DND-41 (cell line): ENCODE data around the gene DENR.
"Not testable (repeated sequence)": the region's sequence is repeated elsewhere in the genome, so short reads cannot be mapped to it uniquely, and the experiment has no call there.

Experiments used
- ATAC-seq: fragments of 200-7000 bp; cut with Tn5 transposase; 3 replicates; pipeline ENCODE4 v1.9.1; 2021; ENCODE audit warnings: low read depth; ENCODE audit not compliant: insufficient read depth
- DNase-seq: peaks from one replicate; pipeline ENCODE4 v3.0.0-alpha.2; 2020
- H2AFZ ChIP-seq: 2 replicates; pipeline ENCODE4 v1.6.0; 2012; ENCODE audit warnings: low read depth, low read length
- H3K27ac ChIP-seq: 2 replicates; pipeline ENCODE4 v1.5.1; 2012; ENCODE audit warnings: low read length, inconsistent platforms
- H3K27me3 ChIP-seq: fragments of 200-600 bp; sonication (generic); 2 replicates; pipeline ENCODE4 v1.6.0; 2012; ENCODE audit warnings: low read length, mild to moderate bottlenecking, inconsistent platforms; ENCODE audit not compliant: insufficient read depth, poor library complexity
- H3K36me3 ChIP-seq: 2 replicates; pipeline ENCODE4 v1.5.1; 2012; ENCODE audit warnings: low read length, inconsistent platforms; ENCODE audit not compliant: insufficient read depth
- H3K4me1 ChIP-seq: 2 replicates; pipeline ENCODE4 v1.5.1; 2012; ENCODE audit warnings: mild to moderate bottlenecking, low read length; ENCODE audit not compliant: insufficient read depth
- H3K4me2 ChIP-seq: 2 replicates; pipeline ENCODE4 v1.6.0; 2012; ENCODE audit warnings: mild to moderate bottlenecking, moderate library complexity, low read length, inconsistent platforms; ENCODE audit not compliant: insufficient read depth
- H3K4me3 ChIP-seq, 2 experiments: fragments of 200-600 bp in 1 of 2; shearing (Covaris generic) in 1 of 2; 2 replicates each; pipeline ENCODE4 v1.5.1; 2012 to 2016; ENCODE audit warnings: inconsistent platforms in 2 of 2, low read length in 2 of 2, mild to moderate bottlenecking in 2 of 2, low read depth in 1 of 2, moderate library complexity in 1 of 2
- H3K79me2 ChIP-seq: 2 replicates; pipeline ENCODE4 v1.6.0; 2012; ENCODE audit warnings: low read length, inconsistent platforms; ENCODE audit not compliant: insufficient read depth
- H3K9ac ChIP-seq: 2 replicates; pipeline ENCODE4 v1.6.0; 2012; ENCODE audit warnings: low read depth, mild to moderate bottlenecking, inconsistent platforms, low read length, moderate library complexity
- H3K9me3 ChIP-seq: 2 replicates; pipeline ENCODE4 v1.5.1; 2012; ENCODE audit warnings: low read length, moderate library complexity, mild to moderate bottlenecking, inconsistent platforms; ENCODE audit not compliant: insufficient read depth, severe bottlenecking
- H4K20me1 ChIP-seq: 2 replicates; pipeline ENCODE4 v1.6.0; 2012; ENCODE audit warnings: low read length; ENCODE audit not compliant: insufficient read depth
- EZH2 ChIP-seq: IDR thresholded peaks from 3 replicates; pipeline ENCODE4 v1.6.1; 2012; ENCODE audit warnings: borderline replicate concordance, low read depth, mild to moderate bottlenecking, moderate library complexity, low read length, inconsistent platforms; ENCODE audit not compliant: severe bottlenecking
- TF ChIP-seq, protein P1 (sequence below): IDR thresholded peaks from 2 replicates; pipeline ENCODE4 v1.5.1; 2012; ENCODE audit warnings: borderline replicate concordance, low read length, moderate library complexity, mild to moderate bottlenecking; ENCODE audit not compliant: poor library complexity, severe bottlenecking; ENCODE audit errors: extremely low read depth

The DENR gene

DNA sequence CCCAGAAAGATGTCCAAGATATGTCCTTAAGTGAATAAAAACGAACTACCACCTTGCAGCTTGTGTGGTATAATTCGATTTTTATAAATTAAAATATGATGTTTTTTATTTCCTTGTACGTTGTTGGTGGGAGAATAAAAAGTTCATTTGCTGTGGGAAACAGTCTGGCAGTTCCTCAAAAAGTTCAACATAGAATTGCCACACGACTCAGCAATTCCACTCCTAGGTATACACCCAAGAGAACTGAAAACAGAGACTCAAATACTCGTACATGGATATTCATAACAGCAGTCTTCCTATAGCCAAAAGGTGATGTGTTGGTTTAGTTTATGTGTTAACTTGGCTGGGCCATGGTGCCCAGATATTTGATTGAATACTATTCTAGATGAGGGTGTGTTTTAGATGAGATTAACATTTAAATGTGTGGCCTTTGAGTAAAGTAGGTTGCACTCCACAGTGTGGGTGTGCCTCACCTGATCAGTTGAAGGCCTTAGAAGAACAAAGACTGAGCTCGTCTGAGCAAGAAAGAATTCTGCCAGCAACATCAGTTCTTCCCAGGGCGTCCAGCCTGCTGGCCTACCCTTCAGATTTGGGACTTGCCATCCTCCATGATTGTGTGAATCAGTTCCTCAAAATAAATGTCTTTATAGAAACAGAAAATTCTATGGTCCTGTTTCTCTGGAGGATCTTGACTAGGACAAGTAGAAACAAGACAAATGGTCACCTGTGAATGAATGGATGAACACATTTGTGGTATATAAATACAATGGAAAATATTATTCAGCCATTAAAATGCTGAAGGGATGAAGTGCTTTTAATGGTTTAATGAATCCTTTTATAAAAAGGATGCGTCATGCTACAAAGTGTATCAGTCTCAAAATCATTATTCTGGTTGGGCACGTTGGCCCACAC is 5.1 kb upstream of the DENR start:
- H3K9me3 ChIP-seq = no peaks in the 10 kb centered on the region
- no peaks in the 10 kb centered on the region for H3K36me3 ChIP-seq
- no peak overlapping the region for H2AFZ ChIP-seq
- ATAC-seq = no peak
- no peak overlapping the region for H3K9ac ChIP-seq
- no peaks in the 10 kb centered on the region for H4K20me1 ChIP-seq
- H3K4me1 ChIP-seq = peaks cover 14% of the 10 kb centered on the region
- no peak for DNase-seq
- H3K79me2 ChIP-seq = no peaks in the 10 kb centered on the region
- H3K27me3 ChIP-seq = no peaks in the 10 kb centered on the region
- no peak overlapping the region for H3K4me3 ChIP-seq
- H3K27ac ChIP-seq = no peak overlapping the region
- no peak for TF ChIP-seq EZH2
- TF ChIP-seq, protein P1, sequence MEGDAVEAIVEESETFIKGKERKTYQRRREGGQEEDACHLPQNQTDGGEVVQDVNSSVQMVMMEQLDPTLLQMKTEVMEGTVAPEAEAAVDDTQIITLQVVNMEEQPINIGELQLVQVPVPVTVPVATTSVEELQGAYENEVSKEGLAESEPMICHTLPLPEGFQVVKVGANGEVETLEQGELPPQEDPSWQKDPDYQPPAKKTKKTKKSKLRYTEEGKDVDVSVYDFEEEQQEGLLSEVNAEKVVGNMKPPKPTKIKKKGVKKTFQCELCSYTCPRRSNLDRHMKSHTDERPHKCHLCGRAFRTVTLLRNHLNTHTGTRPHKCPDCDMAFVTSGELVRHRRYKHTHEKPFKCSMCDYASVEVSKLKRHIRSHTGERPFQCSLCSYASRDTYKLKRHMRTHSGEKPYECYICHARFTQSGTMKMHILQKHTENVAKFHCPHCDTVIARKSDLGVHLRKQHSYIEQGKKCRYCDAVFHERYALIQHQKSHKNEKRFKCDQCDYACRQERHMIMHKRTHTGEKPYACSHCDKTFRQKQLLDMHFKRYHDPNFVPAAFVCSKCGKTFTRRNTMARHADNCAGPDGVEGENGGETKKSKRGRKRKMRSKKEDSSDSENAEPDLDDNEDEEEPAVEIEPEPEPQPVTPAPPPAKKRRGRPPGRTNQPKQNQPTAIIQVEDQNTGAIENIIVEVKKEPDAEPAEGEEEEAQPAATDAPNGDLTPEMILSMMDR = no peak
- H3K4me2 ChIP-seq = no peak overlapping the region

DNA sequence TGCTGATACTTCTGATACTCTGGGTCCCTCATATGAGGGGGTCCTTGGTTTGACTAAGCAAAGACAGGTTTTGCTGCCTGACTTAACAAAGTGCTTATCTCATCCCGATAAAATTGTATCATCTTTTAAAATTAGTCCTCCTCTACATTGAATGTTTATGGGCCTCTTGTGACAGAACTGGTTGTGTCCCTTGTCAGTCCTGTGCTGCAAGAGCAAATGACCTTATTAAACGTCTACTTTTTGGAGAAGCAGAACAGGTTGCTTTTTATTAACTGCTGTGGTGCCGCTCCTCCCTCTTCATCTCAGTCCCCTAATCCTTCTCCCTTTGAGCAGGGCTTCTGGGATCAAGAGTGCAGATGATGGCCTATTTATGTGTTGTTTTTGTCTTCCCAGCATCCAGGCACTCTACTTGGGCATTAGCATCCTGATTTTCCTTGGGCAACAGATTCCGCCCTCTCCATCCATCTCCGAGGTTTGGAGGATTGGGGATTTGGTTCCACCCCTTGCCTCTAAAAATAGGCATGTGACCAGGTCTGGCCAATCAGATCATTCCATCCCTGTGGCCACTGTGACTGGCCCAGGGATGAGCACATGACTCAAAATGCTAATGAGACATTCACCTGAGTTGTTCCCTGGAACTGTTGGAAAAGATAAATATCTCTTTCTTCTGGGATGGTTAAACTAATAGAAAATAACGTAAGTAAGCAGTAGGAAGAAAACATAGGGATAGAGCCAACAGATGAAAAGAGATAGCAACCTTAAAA is 2.9 kb upstream of the DENR start:
- Histone ChIP-seq H3K27me3 (no peaks in the 10 kb centered on the region), H3K4me1 (peaks cover 29% of the 10 kb centered on the region), H3K4me3 (no peak overlapping the region), H3K9me3 (no peaks in the 10 kb centered on the region), H3K27ac (no peak overlapping the region), H3K9ac (no peak overlapping the region), H3K79me2 (peaks cover 21% of the 10 kb centered on the region), H3K36me3 (peaks cover 18% of the 10 kb centered on the region), H2AFZ (no peak overlapping the region), H4K20me1 (peaks cover 10% of the 10 kb centered on the region; the same call in 1 of the 2 replicates), H3K4me2 (no peak overlapping the region)
- ATAC-seq = no peak
- TF ChIP-seq, protein P1 = no peak
- TF ChIP-seq EZH2 = no peak
- DNase-seq = no peak

DNA sequence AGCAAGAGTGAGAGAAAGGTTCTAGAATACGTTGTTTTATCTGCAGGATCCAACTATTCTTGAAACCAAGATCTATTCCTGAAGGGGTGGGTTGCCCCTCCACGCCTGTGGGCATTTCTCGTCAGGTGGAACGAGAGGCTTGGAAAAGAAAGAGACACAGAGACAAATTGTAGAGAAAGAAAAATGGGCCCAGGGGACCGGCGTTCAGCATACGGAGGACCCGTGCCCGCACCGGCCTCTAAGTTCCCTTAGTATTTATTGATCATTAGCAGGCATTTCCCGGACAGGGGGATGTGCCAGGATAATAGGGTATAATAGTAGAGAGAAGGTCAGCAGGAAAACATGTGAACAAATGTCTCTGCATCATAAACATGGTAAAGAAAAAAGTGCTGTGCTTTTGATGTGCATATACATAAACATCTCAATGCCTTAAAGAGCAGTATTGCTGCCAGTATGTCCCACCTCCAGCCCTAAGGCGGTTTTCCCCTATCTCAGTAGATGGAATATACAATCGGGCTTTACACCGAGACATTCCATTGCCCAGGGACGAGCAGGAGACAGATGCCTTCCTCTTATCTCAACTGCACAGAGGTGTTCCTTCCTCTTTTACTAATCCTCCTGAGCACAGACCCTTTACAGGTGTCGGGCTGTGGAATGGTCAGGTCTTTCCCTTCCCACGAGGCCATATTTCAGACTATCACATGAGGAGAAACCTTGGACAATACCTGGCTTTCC is 1.7 kb upstream of the DENR start:
- not testable (repeated sequence) for H3K4me3 ChIP-seq, DNase-seq, H3K27me3 ChIP-seq, H3K9ac ChIP-seq, H3K4me2 ChIP-seq, H3K27ac ChIP-seq, H3K9me3 ChIP-seq, ATAC-seq
- H4K20me1 ChIP-seq = peaks cover 10% of the 10 kb centered on the region; the same call in 1 of the 2 replicates
- peak overlapping the region; percentile 41 for H2AFZ ChIP-seq
- peaks cover 32% of the 10 kb centered on the region for H3K4me1 ChIP-seq
- peaks cover 29% of the 10 kb centered on the region for H3K36me3 ChIP-seq
- H3K79me2 ChIP-seq = peaks cover 31% of the 10 kb centered on the region

DNA sequence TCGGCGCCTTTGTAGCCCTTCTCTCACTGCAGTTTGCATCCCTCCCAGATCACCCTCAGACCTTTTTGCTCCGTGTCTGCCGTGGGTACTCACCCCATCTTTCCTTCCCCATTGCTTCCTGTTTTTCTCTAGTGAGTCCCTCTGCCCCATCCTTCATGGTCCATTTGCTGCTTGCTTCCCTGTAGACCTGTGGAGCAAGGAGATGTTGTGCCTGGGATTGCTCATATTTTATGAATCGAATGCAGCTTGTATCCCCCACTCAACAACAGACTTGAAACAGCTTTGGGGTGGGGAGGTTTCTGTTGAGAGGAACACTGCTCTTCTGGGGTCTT is 661 bp downstream of the DENR start:
- no peak for TF ChIP-seq EZH2
- TF ChIP-seq, protein P1 = no peak
- Histone ChIP-seq H3K4me2 (peak overlapping the region; percentile 88), H3K9me3 (no peaks in the 10 kb centered on the region), H4K20me1 (peaks cover 12% of the 10 kb centered on the region; the same call in 1 of the 2 replicates), H2AFZ (peak overlapping the region; percentile 79), H3K79me2 (peaks cover 52% of the 10 kb centered on the region), H3K9ac (peak overlapping the region; percentile 86), H3K4me1 (peaks cover 37% of the 10 kb centered on the region), H3K4me3 (peak overlapping the region; percentile 68 to 75), H3K36me3 (peaks cover 51% of the 10 kb centered on the region), H3K27ac (peak overlapping the region; percentile 79), H3K27me3 (no peaks in the 10 kb centered on the region)
- no peak for DNase-seq
- no peak; the same call in 2 of the 3 replicates for ATAC-seq
